ENCODE results near the gene ACACA.

DNA sequence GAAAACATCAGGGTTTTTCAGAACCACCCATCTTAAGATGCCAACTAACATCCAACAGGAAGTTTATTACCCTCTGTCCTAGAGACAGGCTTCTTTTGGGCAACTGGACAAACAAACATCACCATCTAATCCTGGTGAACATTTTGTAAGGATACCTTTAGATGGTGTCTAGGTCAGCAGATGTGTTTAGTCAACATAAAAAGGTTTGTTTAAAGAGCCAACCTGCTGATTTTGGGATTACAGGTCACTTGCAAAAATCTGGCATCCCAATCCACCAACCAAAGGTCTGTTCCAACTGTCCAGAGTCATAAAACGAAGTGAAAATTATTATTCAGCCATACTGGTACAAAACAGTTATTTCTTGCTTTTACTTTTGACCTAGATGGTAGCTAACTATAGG is 176.0 kb downstream of the ACACA start:
- TF ChIP-seq, protein P1, sequence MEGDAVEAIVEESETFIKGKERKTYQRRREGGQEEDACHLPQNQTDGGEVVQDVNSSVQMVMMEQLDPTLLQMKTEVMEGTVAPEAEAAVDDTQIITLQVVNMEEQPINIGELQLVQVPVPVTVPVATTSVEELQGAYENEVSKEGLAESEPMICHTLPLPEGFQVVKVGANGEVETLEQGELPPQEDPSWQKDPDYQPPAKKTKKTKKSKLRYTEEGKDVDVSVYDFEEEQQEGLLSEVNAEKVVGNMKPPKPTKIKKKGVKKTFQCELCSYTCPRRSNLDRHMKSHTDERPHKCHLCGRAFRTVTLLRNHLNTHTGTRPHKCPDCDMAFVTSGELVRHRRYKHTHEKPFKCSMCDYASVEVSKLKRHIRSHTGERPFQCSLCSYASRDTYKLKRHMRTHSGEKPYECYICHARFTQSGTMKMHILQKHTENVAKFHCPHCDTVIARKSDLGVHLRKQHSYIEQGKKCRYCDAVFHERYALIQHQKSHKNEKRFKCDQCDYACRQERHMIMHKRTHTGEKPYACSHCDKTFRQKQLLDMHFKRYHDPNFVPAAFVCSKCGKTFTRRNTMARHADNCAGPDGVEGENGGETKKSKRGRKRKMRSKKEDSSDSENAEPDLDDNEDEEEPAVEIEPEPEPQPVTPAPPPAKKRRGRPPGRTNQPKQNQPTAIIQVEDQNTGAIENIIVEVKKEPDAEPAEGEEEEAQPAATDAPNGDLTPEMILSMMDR (conservative IDR thresholded peaks at IDR 0.05; ENCODE audit: low read length) = no peak
- no peak for TF ChIP-seq EZH2phosphoT487 (IDR thresholded peaks at IDR 0.05; ENCODE audit: borderline replicate concordance)

All from Loucy (cell line).